WTC11 (cell line): ENCODE measurements around the gene ABHD1. TPM values are rescaled to one million over a fixed set of nuclear protein-coding genes. Genes with fewer than 3 reads are reported as not detected.

Experiments used
- ATAC-seq: fragments of 200-7000 bp; cut with Tn5 transposase; 2 replicates; pipeline ENCODE4 v1.10.0; 2021; ENCODE audit warnings: mild to moderate bottlenecking, moderate library complexity
- CTCF ChIA-PET: fragments of 300-600 bp; sonication (Branson Sonifier 250); formaldehyde crosslinking; loops from one replicate; lab custom pipeline; 2021; ENCODE audit warnings: antibody characterized with exemption; lab: Charles Lee
- POLR2A ChIA-PET: fragments of 350-600 bp; sonication (Branson Sonifier 250); formaldehyde crosslinking; loops from one replicate; lab custom pipeline; 2021; ENCODE audit warnings: antibody characterized with exemption; lab: Charles Lee
- DNase-seq: peaks from one replicate; pipeline ENCODE4 v3.0.0; 2021; ENCODE audit warnings: low spot score
- H3K27ac Mint-ChIP-seq: 2 replicates; pipeline ENCODE4 v1.8.0; 2021; ENCODE audit warnings: mixed read lengths
- H3K27me3 Mint-ChIP-seq: 2 replicates; pipeline ENCODE4 v1.8.0; 2021; ENCODE audit warnings: low read depth, mild to moderate bottlenecking, moderate library complexity, mixed read lengths
- H3K36me3 Mint-ChIP-seq: 2 replicates; pipeline ENCODE4 v1.8.0; 2021; ENCODE audit warnings: mixed read lengths
- H3K4me1 Mint-ChIP-seq: 2 replicates; pipeline ENCODE4 v1.8.0; 2022; ENCODE audit warnings: mixed read lengths
- H3K4me3 Mint-ChIP-seq: 2 replicates; pipeline ENCODE4 v1.8.0; 2021; ENCODE audit warnings: mild to moderate bottlenecking, moderate library complexity, mixed read lengths
- H3K9me3 Mint-ChIP-seq: 2 replicates; pipeline ENCODE4 v1.8.0; 2021; ENCODE audit warnings: mixed read lengths
- AR ChIP-seq: fragments of 250-450 bp; sonication (Bioruptor Pico); IDR thresholded peaks from 2 replicates; pipeline ENCODE4 v1.9.0; 2021; ENCODE audit warnings: mild to moderate bottlenecking
- FOXP1 ChIP-seq: sonication (generic); formaldehyde crosslinking; IDR thresholded peaks from 2 replicates; pipeline ENCODE4 v1.8.0; 2022; ENCODE audit warnings: missing genetic modification reagents, mild to moderate bottlenecking, moderate library complexity, borderline replicate concordance
- HMGA2 ChIP-seq: fragments of 250-450 bp; sonication (Bioruptor Pico); IDR thresholded peaks from 2 replicates; pipeline ENCODE4 v1.4.0; 2021; ENCODE audit warnings: mild to moderate bottlenecking, moderate library complexity
- HMGXB4 ChIP-seq: sonication (generic); formaldehyde crosslinking; IDR thresholded peaks from 2 replicates; pipeline ENCODE4 v1.8.1; 2023; ENCODE audit warnings: mild to moderate bottlenecking, moderate library complexity, missing genetic modification reagents
- JUN ChIP-seq: sonication (generic); formaldehyde crosslinking; IDR thresholded peaks from 2 replicates; pipeline ENCODE4 v1.8.0; 2023; ENCODE audit warnings: mild to moderate bottlenecking, missing genetic modification reagents
- ZNF671 ChIP-seq: fragments of 250-450 bp; sonication (Bioruptor Pico); IDR thresholded peaks from 2 replicates; pipeline ENCODE4 v1.8.0; 2021; ENCODE audit warnings: mild to moderate bottlenecking
- total RNA-seq: library from RNA; stranded (reverse); gene quantifications from 3 replicates; pipeline ENCODE4 v1.2.3, GENCODE V29; 2021
- TF ChIP-seq, protein P1 (sequence below): fragments of 250-450 bp; sonication (Bioruptor Pico); IDR thresholded peaks from 2 replicates; pipeline ENCODE4 v1.9.0; 2021; ENCODE audit warnings: mild to moderate bottlenecking
- TF ChIP-seq, protein P2 (sequence below): sonication (generic); formaldehyde crosslinking; IDR thresholded peaks from 2 replicates; pipeline ENCODE4 v1.8.1; 2023; ENCODE audit warnings: mild to moderate bottlenecking, missing genetic modification reagents
- TF ChIP-seq, protein P3 (sequence below): fragments of 250-450 bp; sonication (Bioruptor Pico); IDR thresholded peaks from 2 replicates; pipeline ENCODE4 v1.9.0; 2021; ENCODE audit warnings: mild to moderate bottlenecking, borderline replicate concordance
- TF ChIP-seq, protein P4 (sequence below): sonication (generic); formaldehyde crosslinking; IDR thresholded peaks from 2 replicates; pipeline ENCODE4 v1.8.1; 2023; ENCODE audit warnings: mild to moderate bottlenecking, missing genetic modification reagents, moderate library complexity
- TF ChIP-seq, protein P5 (sequence below): sonication (generic); formaldehyde crosslinking; IDR thresholded peaks from 2 replicates; pipeline ENCODE4 v1.8.0; 2023; ENCODE audit warnings: mild to moderate bottlenecking, missing genetic modification reagents
- TF ChIP-seq, protein P6 (sequence below): sonication (generic); formaldehyde crosslinking; IDR thresholded peaks from 2 replicates; pipeline ENCODE4 v1.8.1; 2022; ENCODE audit warnings: low read depth, missing genetic modification reagents, borderline replicate concordance

The ABHD1 gene
- total RNA-seq, 1 experiment from 2014 or later: 0.31 TPM

DNA sequence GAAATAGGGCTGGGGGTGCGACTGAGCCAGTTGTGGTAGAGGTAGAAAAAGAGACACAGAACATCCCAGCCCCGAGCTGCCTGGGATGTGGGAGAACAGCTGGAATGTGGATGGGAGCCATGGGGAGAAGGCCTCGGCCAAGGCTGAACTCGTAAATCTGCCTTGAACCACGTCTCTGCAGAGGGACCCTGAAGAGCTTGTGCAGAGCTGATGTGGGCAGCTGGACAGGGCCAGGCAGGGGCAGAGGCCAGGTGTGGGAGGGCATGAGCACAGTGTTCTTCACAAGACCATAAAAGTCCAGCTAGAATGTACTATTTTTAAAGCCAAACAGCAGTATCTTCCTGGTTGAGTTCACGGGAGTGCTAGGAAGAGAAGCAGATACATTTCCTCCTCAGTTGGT is 30.9 kb downstream of the ABHD1 start:
- CTCF ChIA-PET: interaction anchor here (0.6 to 6.6 kb wide), 3 partner anchors 15 to 88 kb away, joined by 5 to 43 read pairs (median 6); no protein-coding TSS in a partner anchor
- no peak overlapping the region for H3K4me3 Mint-ChIP-seq
- H3K27ac Mint-ChIP-seq: no peak overlapping the region
- DNase-seq: no peak
- H3K9me3 Mint-ChIP-seq: no peaks in the 10 kb centered on the region
- POLR2A ChIA-PET: interaction anchor here (1.1 kb wide), 1 partner anchor 21 kb away, joined by 3 read pairs; no protein-coding TSS in a partner anchor
- TF ChIP-seq JUN (CRISPR knock-in tag) (no peak), FOXP1 (CRISPR knock-in tag) (no peak), ZNF671 (CRISPR knock-in tag) (no peak), HMGA2 (CRISPR knock-in tag) (no peak), HMGXB4 (CRISPR knock-in tag) (no peak), AR (CRISPR knock-in tag) (no peak)
- TF ChIP-seq, protein P1, sequence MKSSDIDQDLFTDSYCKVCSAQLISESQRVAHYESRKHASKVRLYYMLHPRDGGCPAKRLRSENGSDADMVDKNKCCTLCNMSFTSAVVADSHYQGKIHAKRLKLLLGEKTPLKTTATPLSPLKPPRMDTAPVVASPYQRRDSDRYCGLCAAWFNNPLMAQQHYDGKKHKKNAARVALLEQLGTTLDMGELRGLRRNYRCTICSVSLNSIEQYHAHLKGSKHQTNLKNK (CRISPR knock-in tag): no peak
- TF ChIP-seq, protein P2, sequence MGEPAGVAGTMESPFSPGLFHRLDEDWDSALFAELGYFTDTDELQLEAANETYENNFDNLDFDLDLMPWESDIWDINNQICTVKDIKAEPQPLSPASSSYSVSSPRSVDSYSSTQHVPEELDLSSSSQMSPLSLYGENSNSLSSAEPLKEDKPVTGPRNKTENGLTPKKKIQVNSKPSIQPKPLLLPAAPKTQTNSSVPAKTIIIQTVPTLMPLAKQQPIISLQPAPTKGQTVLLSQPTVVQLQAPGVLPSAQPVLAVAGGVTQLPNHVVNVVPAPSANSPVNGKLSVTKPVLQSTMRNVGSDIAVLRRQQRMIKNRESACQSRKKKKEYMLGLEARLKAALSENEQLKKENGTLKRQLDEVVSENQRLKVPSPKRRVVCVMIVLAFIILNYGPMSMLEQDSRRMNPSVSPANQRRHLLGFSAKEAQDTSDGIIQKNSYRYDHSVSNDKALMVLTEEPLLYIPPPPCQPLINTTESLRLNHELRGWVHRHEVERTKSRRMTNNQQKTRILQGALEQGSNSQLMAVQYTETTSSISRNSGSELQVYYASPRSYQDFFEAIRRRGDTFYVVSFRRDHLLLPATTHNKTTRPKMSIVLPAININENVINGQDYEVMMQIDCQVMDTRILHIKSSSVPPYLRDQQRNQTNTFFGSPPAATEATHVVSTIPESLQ (CRISPR knock-in tag): no peak
- TF ChIP-seq, protein P3, sequence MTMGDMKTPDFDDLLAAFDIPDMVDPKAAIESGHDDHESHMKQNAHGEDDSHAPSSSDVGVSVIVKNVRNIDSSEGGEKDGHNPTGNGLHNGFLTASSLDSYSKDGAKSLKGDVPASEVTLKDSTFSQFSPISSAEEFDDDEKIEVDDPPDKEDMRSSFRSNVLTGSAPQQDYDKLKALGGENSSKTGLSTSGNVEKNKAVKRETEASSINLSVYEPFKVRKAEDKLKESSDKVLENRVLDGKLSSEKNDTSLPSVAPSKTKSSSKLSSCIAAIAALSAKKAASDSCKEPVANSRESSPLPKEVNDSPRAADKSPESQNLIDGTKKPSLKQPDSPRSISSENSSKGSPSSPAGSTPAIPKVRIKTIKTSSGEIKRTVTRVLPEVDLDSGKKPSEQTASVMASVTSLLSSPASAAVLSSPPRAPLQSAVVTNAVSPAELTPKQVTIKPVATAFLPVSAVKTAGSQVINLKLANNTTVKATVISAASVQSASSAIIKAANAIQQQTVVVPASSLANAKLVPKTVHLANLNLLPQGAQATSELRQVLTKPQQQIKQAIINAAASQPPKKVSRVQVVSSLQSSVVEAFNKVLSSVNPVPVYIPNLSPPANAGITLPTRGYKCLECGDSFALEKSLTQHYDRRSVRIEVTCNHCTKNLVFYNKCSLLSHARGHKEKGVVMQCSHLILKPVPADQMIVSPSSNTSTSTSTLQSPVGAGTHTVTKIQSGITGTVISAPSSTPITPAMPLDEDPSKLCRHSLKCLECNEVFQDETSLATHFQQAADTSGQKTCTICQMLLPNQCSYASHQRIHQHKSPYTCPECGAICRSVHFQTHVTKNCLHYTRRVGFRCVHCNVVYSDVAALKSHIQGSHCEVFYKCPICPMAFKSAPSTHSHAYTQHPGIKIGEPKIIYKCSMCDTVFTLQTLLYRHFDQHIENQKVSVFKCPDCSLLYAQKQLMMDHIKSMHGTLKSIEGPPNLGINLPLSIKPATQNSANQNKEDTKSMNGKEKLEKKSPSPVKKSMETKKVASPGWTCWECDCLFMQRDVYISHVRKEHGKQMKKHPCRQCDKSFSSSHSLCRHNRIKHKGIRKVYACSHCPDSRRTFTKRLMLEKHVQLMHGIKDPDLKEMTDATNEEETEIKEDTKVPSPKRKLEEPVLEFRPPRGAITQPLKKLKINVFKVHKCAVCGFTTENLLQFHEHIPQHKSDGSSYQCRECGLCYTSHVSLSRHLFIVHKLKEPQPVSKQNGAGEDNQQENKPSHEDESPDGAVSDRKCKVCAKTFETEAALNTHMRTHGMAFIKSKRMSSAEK (CRISPR knock-in tag): no peak
- TF ChIP-seq, protein P4, sequence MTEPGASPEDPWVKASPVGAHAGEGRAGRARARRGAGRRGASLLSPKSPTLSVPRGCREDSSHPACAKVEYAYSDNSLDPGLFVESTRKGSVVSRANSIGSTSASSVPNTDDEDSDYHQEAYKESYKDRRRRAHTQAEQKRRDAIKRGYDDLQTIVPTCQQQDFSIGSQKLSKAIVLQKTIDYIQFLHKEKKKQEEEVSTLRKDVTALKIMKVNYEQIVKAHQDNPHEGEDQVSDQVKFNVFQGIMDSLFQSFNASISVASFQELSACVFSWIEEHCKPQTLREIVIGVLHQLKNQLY (CRISPR knock-in tag): no peak
- TF ChIP-seq, protein P5, sequence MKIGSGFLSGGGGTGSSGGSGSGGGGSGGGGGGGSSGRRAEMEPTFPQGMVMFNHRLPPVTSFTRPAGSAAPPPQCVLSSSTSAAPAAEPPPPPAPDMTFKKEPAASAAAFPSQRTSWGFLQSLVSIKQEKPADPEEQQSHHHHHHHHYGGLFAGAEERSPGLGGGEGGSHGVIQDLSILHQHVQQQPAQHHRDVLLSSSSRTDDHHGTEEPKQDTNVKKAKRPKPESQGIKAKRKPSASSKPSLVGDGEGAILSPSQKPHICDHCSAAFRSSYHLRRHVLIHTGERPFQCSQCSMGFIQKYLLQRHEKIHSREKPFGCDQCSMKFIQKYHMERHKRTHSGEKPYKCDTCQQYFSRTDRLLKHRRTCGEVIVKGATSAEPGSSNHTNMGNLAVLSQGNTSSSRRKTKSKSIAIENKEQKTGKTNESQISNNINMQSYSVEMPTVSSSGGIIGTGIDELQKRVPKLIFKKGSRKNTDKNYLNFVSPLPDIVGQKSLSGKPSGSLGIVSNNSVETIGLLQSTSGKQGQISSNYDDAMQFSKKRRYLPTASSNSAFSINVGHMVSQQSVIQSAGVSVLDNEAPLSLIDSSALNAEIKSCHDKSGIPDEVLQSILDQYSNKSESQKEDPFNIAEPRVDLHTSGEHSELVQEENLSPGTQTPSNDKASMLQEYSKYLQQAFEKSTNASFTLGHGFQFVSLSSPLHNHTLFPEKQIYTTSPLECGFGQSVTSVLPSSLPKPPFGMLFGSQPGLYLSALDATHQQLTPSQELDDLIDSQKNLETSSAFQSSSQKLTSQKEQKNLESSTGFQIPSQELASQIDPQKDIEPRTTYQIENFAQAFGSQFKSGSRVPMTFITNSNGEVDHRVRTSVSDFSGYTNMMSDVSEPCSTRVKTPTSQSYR (CRISPR knock-in tag): no peak
- TF ChIP-seq, protein P6, sequence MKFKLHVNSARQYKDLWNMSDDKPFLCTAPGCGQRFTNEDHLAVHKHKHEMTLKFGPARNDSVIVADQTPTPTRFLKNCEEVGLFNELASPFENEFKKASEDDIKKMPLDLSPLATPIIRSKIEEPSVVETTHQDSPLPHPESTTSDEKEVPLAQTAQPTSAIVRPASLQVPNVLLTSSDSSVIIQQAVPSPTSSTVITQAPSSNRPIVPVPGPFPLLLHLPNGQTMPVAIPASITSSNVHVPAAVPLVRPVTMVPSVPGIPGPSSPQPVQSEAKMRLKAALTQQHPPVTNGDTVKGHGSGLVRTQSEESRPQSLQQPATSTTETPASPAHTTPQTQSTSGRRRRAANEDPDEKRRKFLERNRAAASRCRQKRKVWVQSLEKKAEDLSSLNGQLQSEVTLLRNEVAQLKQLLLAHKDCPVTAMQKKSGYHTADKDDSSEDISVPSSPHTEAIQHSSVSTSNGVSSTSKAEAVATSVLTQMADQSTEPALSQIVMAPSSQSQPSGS (CRISPR knock-in tag): no peak
- H3K27me3 Mint-ChIP-seq: no peaks in the 10 kb centered on the region
- H3K4me1 Mint-ChIP-seq: peaks cover 3% of the 10 kb centered on the region
- no peak for ATAC-seq
- no peaks in the 10 kb centered on the region for H3K36me3 Mint-ChIP-seq
